HepG2 (cell line): Measurements from ENCODE around the gene PDIA5. TPM values are rescaled to one million over a fixed set of nuclear protein-coding genes. Genes with fewer than 3 reads are reported as not detected.

Source experiments
- ATAC-seq: fragments of 200-7000 bp; cut with Tn5 transposase; 3 replicates; pipeline ENCODE4 v1.9.1; 2020; ENCODE audit warnings: mild to moderate bottlenecking, moderate library complexity
- BruUV-seq: library from RNA; stranded (reverse); fragments of 400-500 nt; replicated peaks from 2 replicates; lab custom pipeline; 2021; lab: Mats Ljungman, UMichigan
- CTCF ChIA-PET: fragments of 300-600 bp; formaldehyde crosslinking; extraction: SDS; loops from one replicate; lab custom pipeline; 2021; ENCODE audit warnings: low total read pairs, inconsistent platforms, low intra/inter-chr PET ratio; lab: Yijun Ruan, JAX
- POLR2A ChIA-PET: fragments of 350-600 bp; sonication (Branson Sonifier 250); formaldehyde crosslinking; loops from one replicate; lab custom pipeline; 2020; ENCODE audit warnings: antibody characterized with exemption, inconsistent platforms; lab: Yijun Ruan, JAX
- DNase-seq: peaks from one replicate; pipeline ENCODE4 v3.0.0-alpha.2; 2015; ENCODE audit warnings: low spot score
- FAIRE-seq: peaks from 3 replicates; lab custom pipeline; 2011; peaks lifted over from hg19 to GRCh38; lab: Jason Lieb, UNC
- H2AFZ ChIP-seq: one replicate; pipeline ENCODE4 v1.6.1; 2011; ENCODE audit warnings: low read length, inconsistent platforms
- H3K27ac ChIP-seq: fragments of 300-600 bp; 3 replicates; pipeline ENCODE4 v1.8.0; 2011; ENCODE audit warnings: mixed run types, mild to moderate bottlenecking, mixed read lengths, low read length, inconsistent platforms; ENCODE audit not compliant: insufficient read depth; ENCODE audit errors: extremely low read length
- H3K27me3 ChIP-seq, 2 experiments: fragments of 200-600 bp in 1 of 2; 2 replicates in 1 of 2; 3 replicates in 1 of 2; pipeline versions ENCODE4 v1.6.0 to v1.8.0; 2011; ENCODE audit warnings: low read length in 2 of 2, mild to moderate bottlenecking in 2 of 2, moderate library complexity in 2 of 2, inconsistent platforms in 1 of 2; ENCODE audit not compliant: insufficient read depth in 2 of 2, control insufficient read depth in 1 of 2
- H3K36me3 ChIP-seq, 2 experiments: fragments of 200-600 bp in 1 of 2; replicated peaks in 1 of 2; 2 replicates in 1 of 2; 3 replicates in 1 of 2; pipeline versions ENCODE4 v1.5.1 to v1.8.0; 2011; ENCODE audit warnings: low read length in 2 of 2, inconsistent platforms in 1 of 2; ENCODE audit not compliant: insufficient read depth in 2 of 2, control insufficient read depth in 1 of 2
- H3K4me1 ChIP-seq: 2 replicates; pipeline ENCODE4 v1.5.1; 2012; ENCODE audit warnings: low read length, inconsistent platforms; ENCODE audit not compliant: insufficient read depth
- H3K4me2 ChIP-seq: 2 replicates; pipeline ENCODE4 v1.6.0; 2011; ENCODE audit warnings: low read depth, low read length, inconsistent platforms
- H3K4me3 ChIP-seq, 3 experiments: fragments of 200-600 bp in 1 of 3; sonication (generic), shearing (Covaris generic) in 1 of 3; replicated peaks in 1 of 3; 2 replicates each; pipeline ENCODE4 v1.5.1; 2011 to 2016; ENCODE audit warnings: low read length in 3 of 3, inconsistent platforms in 2 of 3, low read depth in 2 of 3, mild to moderate bottlenecking in 2 of 3, control low read depth in 1 of 3, mixed read lengths in 1 of 3; ENCODE audit not compliant: insufficient read depth in 1 of 3
- H3K79me2 ChIP-seq: one replicate; pipeline ENCODE4 v1.6.1; 2011; ENCODE audit warnings: low read length, inconsistent platforms; ENCODE audit not compliant: insufficient read depth
- H3K9ac ChIP-seq: 2 replicates; pipeline ENCODE4 v1.6.0; 2011; ENCODE audit warnings: mild to moderate bottlenecking, low read depth, low read length, inconsistent platforms; ENCODE audit not compliant: insufficient read depth
- H3K9me3 ChIP-seq: 2 replicates; pipeline ENCODE4 v1.5.1; 2012; ENCODE audit warnings: mild to moderate bottlenecking, low read length
- H4K20me1 ChIP-seq: 2 replicates; pipeline ENCODE4 v1.6.0; 2011; ENCODE audit warnings: inconsistent platforms, mild to moderate bottlenecking, low read length, moderate library complexity; ENCODE audit not compliant: insufficient read depth
- CREM ChIP-seq, 2 experiments: sonication (generic) in 1 of 2; formaldehyde crosslinking in 1 of 2; IDR thresholded peaks; 2 replicates each; pipeline versions ENCODE4 v1.4.0 to v1.6.1; 2016 to 2020; ENCODE audit warnings: antibody characterized with exemption in 1 of 2, mild to moderate bottlenecking in 1 of 2, missing genetic modification reagents in 1 of 2
- HINFP ChIP-seq: sonication (generic); formaldehyde crosslinking; IDR thresholded peaks from 2 replicates; pipeline ENCODE4 v1.4.0; 2020; ENCODE audit warnings: low read depth, mild to moderate bottlenecking, missing genetic modification reagents
- HMGA1 ChIP-seq: sonication (generic); formaldehyde crosslinking; conservative IDR thresholded peaks from 2 replicates; pipeline ENCODE4 v1.4.0; 2020; ENCODE audit warnings: missing genetic modification reagents
- KMT2A ChIP-seq: sonication (generic); formaldehyde crosslinking; IDR thresholded peaks from 2 replicates; pipeline ENCODE4 v1.4.0; 2020; ENCODE audit warnings: missing genetic modification reagents
- PHB2 ChIP-seq: fragments of 450-650 bp; IDR thresholded peaks from 2 replicates; pipeline ENCODE4 v1.6.1; 2018; ENCODE audit not compliant: partially characterized antibody
- SRY ChIP-seq: sonication (generic); formaldehyde crosslinking; IDR thresholded peaks from 2 replicates; pipeline ENCODE4 v1.8.0; 2022; ENCODE audit warnings: mild to moderate bottlenecking, missing genetic modification reagents
- TARDBP ChIP-seq: sonication (generic); formaldehyde crosslinking; IDR thresholded peaks from 2 replicates; pipeline ENCODE4 v1.8.0; 2022; ENCODE audit warnings: mild to moderate bottlenecking, missing genetic modification reagents
- TCF7L2 ChIP-seq: IDR thresholded peaks from 2 replicates; pipeline ENCODE4 v1.6.1; 2011; ENCODE audit warnings: mild to moderate bottlenecking, low read depth, low read length, moderate library complexity
- TOE1 ChIP-seq: sonication (generic); formaldehyde crosslinking; IDR thresholded peaks from 2 replicates; pipeline ENCODE4 v1.4.0; 2020; ENCODE audit warnings: mild to moderate bottlenecking, missing genetic modification reagents
- TRIM24 ChIP-seq: sonication (generic); formaldehyde crosslinking; IDR thresholded peaks from 2 replicates; pipeline ENCODE4 v1.8.0; 2022; ENCODE audit warnings: mild to moderate bottlenecking, missing genetic modification reagents
- ZFAT ChIP-seq: sonication (generic); formaldehyde crosslinking; conservative IDR thresholded peaks from 2 replicates; pipeline ENCODE4 v1.8.1; 2023; ENCODE audit warnings: missing genetic modification reagents, inconsistent platforms
- WGBS: methylation state at CpG from one replicate; pipeline ENCODE4 v1.1.6; 2017; ENCODE audit warnings: low lambda C conversion rate; 5-methylcytosine and 5-hydroxymethylcytosine counted together
- in situ Hi-C: cut with HindIII; loops from 2 replicates; pipeline ENCODE4 v1.10.0; 2017; ENCODE audit warnings: low pct_unique_long_range_greater_than_20kb; ENCODE audit not compliant: extremely low pct_ligation_motif_present
- intact Hi-C: fragments of 100-400 bp; cut with micrococcal nuclease; formaldehyde crosslinking; loops from one replicate; pipeline ENCODE4 v1.10.0; 2022; ENCODE audit not compliant: unreplicated experiment
- polyA plus RNA-seq, 8 experiments: library from polyadenylated mRNA; depleted of rRNA in 3 of 8; stranded (reverse) in 7 of 8; unstranded in 1 of 8; fragments of >200 nt; fragmentation: Illumina TruSeq in 4 of 8; extraction: Trizol in 4 of 8; gene quantifications; 2 replicates each; pipeline versions ENCODE4 v1.2.1 to v1.2.3, GENCODE V29; 2011 to 2016; ENCODE audit warnings: low read depth in 4 of 8, missing spikeins in 1 of 8, mixed read lengths in 1 of 8; ENCODE audit not compliant: insufficient read depth in 1 of 8
- total RNA-seq, 5 experiments: library from RNA; depleted of rRNA; stranded (reverse); fragments of >200 nt; fragmentation: Illumina TruSeq; extraction: Trizol; gene quantifications; 2 replicates each; pipeline ENCODE4 v1.2.3, GENCODE V29; 2016; ENCODE audit warnings: low read depth in 1 of 5

Gene PDIA5
- total and polyA plus RNA-seq, 2 of the 13 experiments (the other 11 are each of a cell fraction or from before 2014, with no cell fraction given), result 51.3 to 74.3 TPM

GRCh38 chr3:123037015-123037375, 29.8 kb upstream of the PDIA5 start:
- TF ChIP-seq TCF7L2, result no peak
- TF ChIP-seq SRY, result no peak
- no peak for TF ChIP-seq PHB2
- no peak for TF ChIP-seq CREM (IDR thresholded peaks at IDR 0.05)
- no peak for TF ChIP-seq CREM (CRISPR knock-in tag; IDR thresholded peaks at IDR 0.05)
- no peak for TF ChIP-seq TARDBP (CRISPR knock-in tag)
- TF ChIP-seq TRIM24 (CRISPR knock-in tag), result no peak
- TF ChIP-seq KMT2A, result no peak
- no peak for TF ChIP-seq TOE1 (CRISPR knock-in tag)
- no peak for TF ChIP-seq HMGA1 (CRISPR knock-in tag)
- TF ChIP-seq HINFP (CRISPR knock-in tag), result no peak
- TF ChIP-seq ZFAT (CRISPR knock-in tag), result no peak
- Histone ChIP-seq H3K4me1 (peaks cover 5% of the 10 kb centered on the region), H3K79me2 (no peaks in the 10 kb centered on the region), H3K27ac (no peak overlapping the region), H3K4me2 (no peak overlapping the region), H3K4me3 (no peak overlapping the region), H3K9me3 (no peaks in the 10 kb centered on the region), H4K20me1 (no peaks in the 10 kb centered on the region), H3K36me3 (no peaks in the 10 kb centered on the region), H3K9ac (no peak overlapping the region), H3K27me3 (peaks cover 0 to 22% of the 10 kb centered on the region in 2 experiments; a peak in 3 of 5 replicates), H2AFZ (no peak overlapping the region)
- DNase-seq (no peak), FAIRE-seq (no peak), ATAC-seq (no peak)
- no TSS peak for BruUV-seq
- ChIA-PET CTCF (no interaction called here), POLR2A (no interaction called here)
- intact Hi-C loops, result loop anchor here (10.0 kb wide), 1 partner anchor 218 kb away; no protein-coding TSS in a partner anchor
- WGBS, result 27% methylated on average over 5 of the region's 5 CpGs
- in situ Hi-C loops, result loop anchor here (25.0 kb wide), 1 partner anchor 275 kb away; no protein-coding TSS in a partner anchor
